Mesenchymal stem cell (in vitro differentiated cells and primary cell): Measurements from ENCODE around the gene ZNF215.

Experiments used
- DNase-seq: peaks from one replicate; pipeline ENCODE4 v3.0.0-alpha.2; 2013
- H2AFZ ChIP-seq: one replicate; pipeline ENCODE4 v1.6.1; 2013; ENCODE audit warnings: low read depth, mild to moderate bottlenecking, control low read depth, inconsistent platforms, low read length, moderate library complexity
- H2AK5ac ChIP-seq: 2 replicates; pipeline ENCODE4 v1.6.1; 2013; ENCODE audit warnings: low read length, moderate library complexity, mild to moderate bottlenecking, inconsistent platforms; ENCODE audit not compliant: severe bottlenecking
- H2BK120ac ChIP-seq: one replicate; pipeline ENCODE4 v1.6.1; 2013; ENCODE audit warnings: low read depth, mild to moderate bottlenecking, inconsistent platforms, low read length, moderate library complexity
- H2BK12ac ChIP-seq, 2 experiments: one replicate each; pipeline ENCODE4 v1.6.1; 2013; ENCODE audit warnings: inconsistent platforms in 2 of 2, low read length in 2 of 2, mild to moderate bottlenecking in 2 of 2, moderate library complexity in 2 of 2, control low read depth in 1 of 2
- H2BK15ac ChIP-seq: one replicate; pipeline ENCODE4 v1.6.1; 2013; ENCODE audit warnings: mild to moderate bottlenecking, low read depth, inconsistent platforms; ENCODE audit not compliant: poor library complexity, severe bottlenecking
- H2BK5ac ChIP-seq: 2 replicates; pipeline ENCODE4 v1.6.1; 2013; ENCODE audit warnings: low read depth, mild to moderate bottlenecking, low read length, control low read depth, inconsistent platforms; ENCODE audit not compliant: poor library complexity, severe bottlenecking
- H3K14ac ChIP-seq, 2 experiments: one replicate each; pipeline ENCODE4 v1.6.1; 2013; ENCODE audit warnings: inconsistent platforms in 2 of 2, low read length in 2 of 2, control low read depth in 1 of 2, mild to moderate bottlenecking in 1 of 2, moderate library complexity in 1 of 2
- H3K18ac ChIP-seq, 2 experiments: one replicate each; pipeline ENCODE4 v1.6.1; 2013; ENCODE audit warnings: inconsistent platforms in 2 of 2, low read length in 2 of 2, control low read depth in 1 of 2, low read depth in 1 of 2, mild to moderate bottlenecking in 1 of 2
- H3K23ac ChIP-seq, 2 experiments: one replicate each; pipeline ENCODE4 v1.6.1; 2013; ENCODE audit warnings: inconsistent platforms in 2 of 2, low read length in 2 of 2, mild to moderate bottlenecking in 2 of 2, moderate library complexity in 2 of 2, control low read depth in 1 of 2
- H3K27ac ChIP-seq: 2 replicates; pipeline ENCODE4 v1.5.1; 2013; ENCODE audit warnings: mild to moderate bottlenecking, moderate library complexity, low read length, control low read depth, inconsistent platforms; ENCODE audit not compliant: poor library complexity, severe bottlenecking
- H3K27me3 ChIP-seq, 2 experiments: 2 replicates each; pipeline versions ENCODE4 v1.6.1 to v1.7.0; 2013; ENCODE audit warnings: low read length in 2 of 2, mild to moderate bottlenecking in 2 of 2, moderate library complexity in 2 of 2, control low read depth in 1 of 2, inconsistent platforms in 1 of 2; ENCODE audit not compliant: control insufficient read depth in 1 of 2, insufficient read depth in 1 of 2
- H3K36me3 ChIP-seq, 2 experiments: 2 replicates each; pipeline versions ENCODE4 v1.6.1 to v1.7.0; 2013; ENCODE audit warnings: low read length in 2 of 2, control low read depth in 1 of 2, inconsistent platforms in 1 of 2, low read depth in 1 of 2, mild to moderate bottlenecking in 1 of 2; ENCODE audit not compliant: insufficient read depth in 2 of 2, control insufficient read depth in 1 of 2
- H3K4ac ChIP-seq, 2 experiments: one replicate each; pipeline ENCODE4 v1.6.1; 2013; ENCODE audit warnings: inconsistent platforms in 2 of 2, low read length in 2 of 2, mild to moderate bottlenecking in 2 of 2, moderate library complexity in 2 of 2, control low read depth in 1 of 2, low read depth in 1 of 2
- H3K4me1 ChIP-seq: 2 replicates; pipeline ENCODE4 v1.6.1; 2013; ENCODE audit warnings: low read depth, low read length, control low read depth; ENCODE audit not compliant: control insufficient read depth, insufficient read depth
- H3K4me2 ChIP-seq: 2 replicates; pipeline ENCODE4 v1.6.1; 2013; ENCODE audit warnings: low read length, mild to moderate bottlenecking, inconsistent platforms; ENCODE audit not compliant: poor library complexity, severe bottlenecking
- H3K4me3 ChIP-seq, 2 experiments: 2 replicates each; pipeline versions ENCODE4 v1.5.1 to v1.7.0; 2013; ENCODE audit warnings: low read length in 2 of 2, mild to moderate bottlenecking in 2 of 2, control low read depth in 1 of 2, low read depth in 1 of 2; ENCODE audit not compliant: insufficient read depth in 1 of 2
- H3K79me1 ChIP-seq: replicated peaks from 2 replicates; pipeline ENCODE4 v1.6.1; 2013; ENCODE audit warnings: mild to moderate bottlenecking, control low read depth, low read length, inconsistent platforms; ENCODE audit not compliant: poor library complexity, severe bottlenecking
- H3K9ac ChIP-seq: 2 replicates; pipeline ENCODE4 v1.7.0; 2013; ENCODE audit warnings: mild to moderate bottlenecking, low read length, moderate library complexity
- H3K9me3 ChIP-seq: 2 replicates; pipeline ENCODE4 v1.7.0; 2013; ENCODE audit warnings: mild to moderate bottlenecking, low read length; ENCODE audit not compliant: control insufficient read depth
- H4K8ac ChIP-seq: one replicate; pipeline ENCODE4 v1.6.1; 2013; ENCODE audit warnings: inconsistent platforms, mild to moderate bottlenecking, low read length, moderate library complexity
- H4K91ac ChIP-seq: one replicate; pipeline ENCODE4 v1.6.1; 2013; ENCODE audit warnings: mild to moderate bottlenecking, low read length, inconsistent platforms
- WGBS: methylation state at CpG from one replicate; pipeline ENCODE4 v1.1.7; 2013; ENCODE audit warnings: mixed read lengths; 5-methylcytosine and 5-hydroxymethylcytosine counted together

Gene ZNF215

DNA sequence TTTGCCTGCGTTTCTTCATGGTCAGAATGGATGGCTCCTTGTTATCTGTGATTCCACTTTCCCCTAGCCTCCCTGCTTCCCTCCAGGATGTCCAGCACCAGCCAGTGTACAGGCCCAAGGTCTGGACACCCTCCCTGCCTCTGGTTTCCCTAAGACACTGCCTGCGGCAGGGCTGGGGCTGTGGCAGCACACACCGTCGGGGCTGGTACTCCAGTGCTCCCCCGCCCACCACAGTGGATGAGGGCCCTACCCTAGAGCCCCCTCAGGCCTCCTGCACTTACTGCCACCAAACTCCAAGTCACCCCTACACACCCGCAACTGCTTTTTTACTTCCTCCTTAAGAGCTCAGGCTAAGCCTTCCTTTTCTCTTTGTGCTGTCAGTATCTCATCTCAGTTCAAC lies 65.0 kb downstream of the ZNF215 start:
- H3K18ac ChIP-seq, result peak overlapping the region in 1 of 2 experiments; percentile 16
- H3K4me1 ChIP-seq, result peaks cover 2% of the 10 kb centered on the region
- H4K8ac ChIP-seq, result no peak overlapping the region
- H3K14ac ChIP-seq, result peak overlapping the region in 1 of 2 experiments; percentile 13
- WGBS, result 92% methylated on average over 6 of the region's 6 CpGs
- no peaks in the 10 kb centered on the region for H3K9me3 ChIP-seq
- H2BK5ac ChIP-seq, result no peak overlapping the region
- no peak overlapping the region for H3K4me3 ChIP-seq
- H2BK120ac ChIP-seq, result no peak overlapping the region
- no peaks in the 10 kb centered on the region for H3K79me1 ChIP-seq
- no peaks in the 10 kb centered on the region for H3K27me3 ChIP-seq
- no peak overlapping the region for H3K27ac ChIP-seq
- H2AFZ ChIP-seq, result no peak overlapping the region
- no peak overlapping the region for H3K23ac ChIP-seq
- H2BK15ac ChIP-seq, result no peak overlapping the region
- no peak for DNase-seq
- no peak overlapping the region for H3K4ac ChIP-seq
- H3K4me2 ChIP-seq, result no peak overlapping the region
- no peak overlapping the region for H2AK5ac ChIP-seq
- peak overlapping the region in 1 of 2 experiments; percentile 37 for H2BK12ac ChIP-seq
- H3K36me3 ChIP-seq, result no peaks in the 10 kb centered on the region
- H4K91ac ChIP-seq, result no peak overlapping the region
- no peak overlapping the region for H3K9ac ChIP-seq

DNA sequence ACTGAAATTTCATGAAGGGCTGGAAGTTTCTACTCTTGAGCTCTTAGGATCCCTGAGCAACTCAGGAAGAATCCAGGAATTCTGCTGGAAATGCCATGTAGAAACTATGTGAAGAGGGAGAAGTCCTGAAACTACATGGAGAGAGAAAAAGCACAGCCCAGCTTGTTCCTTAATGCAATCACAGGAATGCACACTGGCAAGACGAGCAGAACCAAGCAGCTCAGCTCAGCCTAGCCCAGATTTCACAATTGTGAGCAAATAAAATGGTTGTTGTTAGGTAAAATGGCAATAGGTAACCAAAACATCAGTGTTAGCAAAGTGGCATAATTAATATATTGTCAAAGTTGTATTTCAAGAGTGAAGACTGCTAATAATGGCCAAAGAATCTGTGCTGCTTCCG lies 65.8 kb downstream of the ZNF215 start:
- Histone ChIP-seq H3K79me1 (no peaks in the 10 kb centered on the region), H3K9me3 (no peaks in the 10 kb centered on the region), H4K91ac (no peak overlapping the region), H2BK120ac (no peak overlapping the region), H3K18ac (no peak overlapping the region), H2BK15ac (no peak overlapping the region), H4K8ac (no peak overlapping the region), H3K36me3 (no peaks in the 10 kb centered on the region), H3K27me3 (no peaks in the 10 kb centered on the region), H3K4me3 (peak overlapping the region in 1 of 2 experiments; percentile 56), H2BK5ac (no peak overlapping the region), H3K4me1 (peaks cover 2% of the 10 kb centered on the region), H3K23ac (no peak overlapping the region), H2AK5ac (peak overlapping the region; percentile 59), H3K9ac (peak overlapping the region; percentile 57), H3K4me2 (no peak overlapping the region), H3K4ac (no peak overlapping the region), H3K14ac (no peak overlapping the region), H3K27ac (no peak overlapping the region), H2BK12ac (no peak overlapping the region), H2AFZ (no peak overlapping the region)
- peak; percentile 16 for DNase-seq
- 70% methylated on average over 1 of the region's 2 CpGs for WGBS

GRCh38 chr11:6992457-6993417 lies 66.5 kb downstream of the ZNF215 start:
- no peak overlapping the region for H4K8ac ChIP-seq
- peak; percentile 76 for DNase-seq

GRCh38 chr11:6995703-6996102 lies 69.5 kb downstream of the ZNF215 start:
- Histone ChIP-seq H3K4me2 (no peak overlapping the region), H2BK5ac (no peak overlapping the region), H3K4me3 (no peak overlapping the region), H3K18ac (no peak overlapping the region), H3K23ac (no peak overlapping the region), H4K8ac (no peak overlapping the region), H3K27me3 (no peaks in the 10 kb centered on the region), H3K79me1 (no peaks in the 10 kb centered on the region), H3K27ac (no peak overlapping the region), H3K4ac (no peak overlapping the region), H2BK15ac (no peak overlapping the region), H3K9ac (no peak overlapping the region), H2AFZ (no peak overlapping the region), H3K36me3 (peaks cover 0 to 7% of the 10 kb centered on the region in 2 experiments), H3K14ac (no peak overlapping the region), H3K9me3 (no peaks in the 10 kb centered on the region), H2BK120ac (no peak overlapping the region), H3K4me1 (peaks cover 2% of the 10 kb centered on the region), H4K91ac (no peak overlapping the region), H2AK5ac (no peak overlapping the region), H2BK12ac (no peak overlapping the region)
- no peak for DNase-seq

More at GRCh38 chr11:6992457-6993417, 66.5 kb downstream of the ZNF215 start:
- no peaks in the 10 kb centered on the region for H3K27me3 ChIP-seq
- H2BK5ac ChIP-seq, result no peak overlapping the region
- H3K36me3 ChIP-seq, result no peaks in the 10 kb centered on the region
- H2BK12ac ChIP-seq, result no peak overlapping the region
- peak overlapping the region; percentile 49 for H3K27ac ChIP-seq
- no peak overlapping the region for H3K23ac ChIP-seq
- H2AK5ac ChIP-seq, result no peak overlapping the region
- no peak overlapping the region for H2BK15ac ChIP-seq
- H3K4me1 ChIP-seq, result peaks cover 2% of the 10 kb centered on the region
- no peak overlapping the region for H2BK120ac ChIP-seq
- no peak overlapping the region for H3K14ac ChIP-seq
- no peak overlapping the region for H3K4ac ChIP-seq
- H3K9me3 ChIP-seq, result no peaks in the 10 kb centered on the region
- H3K4me3 ChIP-seq, result peak overlapping the region in 1 of 2 experiments; percentile 56
- no peak overlapping the region for H2AFZ ChIP-seq
- no peak overlapping the region for H4K91ac ChIP-seq
- H3K4me2 ChIP-seq, result no peak overlapping the region
- H3K79me1 ChIP-seq, result no peaks in the 10 kb centered on the region
- H3K18ac ChIP-seq, result no peak overlapping the region
- H3K9ac ChIP-seq, result peak overlapping the region; percentile 57
- 48% methylated on average over 10 of the region's 11 CpGs for WGBS
